Keratinocyte (primary cell): ENCODE results near the gene PAX8. TPM values are rescaled to one million over a fixed set of nuclear protein-coding genes. Genes with fewer than 3 reads are reported as not detected.

Experiments used
- DNase-seq: peaks from one replicate; pipeline ENCODE4 v3.0.0-alpha.2; 2011; ENCODE audit warnings: low read depth, missing footprints, low spot score
- FAIRE-seq: peaks from 2 replicates; lab custom pipeline; 2011; peaks lifted over from hg19 to GRCh38; lab: Jason Lieb, UNC
- H2AFZ ChIP-seq: 2 replicates; pipeline ENCODE4 v1.6.0; 2012; ENCODE audit warnings: low read length, control low read depth, inconsistent platforms; ENCODE audit not compliant: control insufficient read depth
- H3K27ac ChIP-seq: 2 replicates; pipeline ENCODE4 v1.5.1; 2011; ENCODE audit warnings: low read length; ENCODE audit not compliant: control insufficient read depth, insufficient read depth
- H3K27me3 ChIP-seq: 3 replicates; pipeline ENCODE4 v1.6.0; 2011; ENCODE audit warnings: low read length; ENCODE audit not compliant: control insufficient read depth, insufficient read depth; ENCODE audit errors: extremely low read depth
- H3K36me3 ChIP-seq, 2 experiments: 2 replicates in 1 of 2; 3 replicates in 1 of 2; pipeline ENCODE4 v1.5.1; 2011; ENCODE audit warnings: low read length in 2 of 2, mild to moderate bottlenecking in 1 of 2; ENCODE audit not compliant: control insufficient read depth in 2 of 2, insufficient read depth in 2 of 2; ENCODE audit errors: extremely low read depth in 1 of 2
- H3K4me1 ChIP-seq: 3 replicates; pipeline ENCODE4 v1.5.1; 2011; ENCODE audit warnings: low read length; ENCODE audit not compliant: control insufficient read depth, insufficient read depth; ENCODE audit errors: extremely low read depth
- H3K4me2 ChIP-seq: 3 replicates; pipeline ENCODE4 v1.6.0; 2011; ENCODE audit warnings: low read depth, low read length; ENCODE audit not compliant: control insufficient read depth, insufficient read depth; ENCODE audit errors: extremely low read depth
- H3K4me3 ChIP-seq, 3 experiments: fragments of 200-600 bp in 1 of 3; sonication (generic) in 1 of 3; 2 replicates in 2 of 3; 3 replicates in 1 of 3; pipeline ENCODE4 v1.5.1; 2011 to 2016; ENCODE audit warnings: low read length in 3 of 3, mild to moderate bottlenecking in 3 of 3, control low read depth in 2 of 3, inconsistent platforms in 1 of 3, low read depth in 1 of 3, mixed read lengths in 1 of 3, mixed run types in 1 of 3, moderate library complexity in 1 of 3; ENCODE audit not compliant: control insufficient read depth in 2 of 3, insufficient read depth in 2 of 3; ENCODE audit errors: extremely low read depth in 1 of 3
- H3K79me2 ChIP-seq: 2 replicates; pipeline ENCODE4 v1.6.0; 2012; ENCODE audit warnings: low read length; ENCODE audit not compliant: control insufficient read depth, insufficient read depth
- H3K9ac ChIP-seq: 3 replicates; pipeline ENCODE4 v1.6.0; 2011; ENCODE audit warnings: low read length; ENCODE audit not compliant: control insufficient read depth, insufficient read depth; ENCODE audit errors: extremely low read depth
- H3K9me1 ChIP-seq: 3 replicates; pipeline ENCODE4 v1.6.0; 2011; ENCODE audit warnings: low read length; ENCODE audit not compliant: control insufficient read depth, insufficient read depth; ENCODE audit errors: extremely low read depth
- H3K9me3 ChIP-seq: 2 replicates; pipeline ENCODE4 v1.5.1; 2012; ENCODE audit warnings: low read depth, low read length; ENCODE audit not compliant: control insufficient read depth
- H4K20me1 ChIP-seq: 3 replicates; pipeline ENCODE4 v1.6.0; 2011; ENCODE audit warnings: low read length; ENCODE audit not compliant: control insufficient read depth, insufficient read depth; ENCODE audit errors: extremely low read depth
- CTCF ChIP-seq, 3 experiments: IDR thresholded peaks in 1 of 3; conservative IDR thresholded peaks in 1 of 3; optimal IDR thresholded peaks in 1 of 3; 2 replicates in 2 of 3; 3 replicates in 1 of 3; pipeline versions ENCODE3 to v1.5.1; 2011; ENCODE audit warnings: low read length in 3 of 3, mild to moderate bottlenecking in 3 of 3, moderate library complexity in 2 of 3, control low read depth in 1 of 3, inconsistent platforms in 1 of 3; ENCODE audit not compliant: insufficient read depth in 2 of 3; ENCODE audit errors: extremely low read depth in 1 of 3
- EZH2 ChIP-seq: IDR thresholded peaks from one replicate; pipeline ENCODE4 v1.6.1; 2012; ENCODE audit warnings: inconsistent platforms, mild to moderate bottlenecking, low read length, moderate library complexity
- dilution Hi-C: fragments of 300-500 bp; cut with MboI; formaldehyde crosslinking; loops from one replicate; pipeline ENCODE4 v1.7.0; 2020; ENCODE audit warnings: low sequenced_read_pairs; ENCODE audit not compliant: extremely low pct_ligation_motif_present
- polyA plus RNA-seq, 5 experiments: library from polyadenylated mRNA; depleted of rRNA in 3 of 5; stranded (reverse) in 3 of 5; stranded (forward) in 1 of 5; unstranded in 1 of 5; fragments of >200 nt; gene quantifications; 1 replicate in 1 of 5; 2 replicates in 3 of 5; 3 replicates in 1 of 5; pipeline versions ENCODE4 v1.2.1 to v1.2.3, GENCODE V29; 2011 to 2012; ENCODE audit warnings: missing spikeins in 2 of 5, low read depth in 1 of 5, low replicate concordance in 1 of 5

The PAX8 gene
- polyA plus RNA-seq, 1 donor (not counting 4 experiments of a cell fraction or from before 2014, with no cell fraction given): 3.4 TPM

- H4K20me1 ChIP-seq: no peaks in the 10 kb centered on the region
- no peak overlapping the region for H3K4me2 ChIP-seq
- H3K27ac ChIP-seq: no peak overlapping the region
- no peak overlapping the region for H2AFZ ChIP-seq
- TF ChIP-seq CTCF (optimal IDR thresholded peaks at IDR 0.05 in 1 of 3, IDR thresholded peaks at IDR 0.05 in 1 of 3, conservative IDR thresholded peaks at IDR 0.05 in 1 of 3; ENCODE audit: extremely low read depth in 1 of 3, insufficient read depth in 2 of 3, low read length in 3 of 3) (no peak), EZH2 (no peak)
- no peak for FAIRE-seq
- peaks cover 7 to 19% of the 10 kb centered on the region in 2 experiments for H3K36me3 ChIP-seq
- no peaks in the 10 kb centered on the region for H3K9me1 ChIP-seq
- no peak overlapping the region for H3K4me3 ChIP-seq
- H3K9ac ChIP-seq: no peak overlapping the region
- H3K4me1 ChIP-seq: peaks cover 28% of the 10 kb centered on the region
- H3K79me2 ChIP-seq: peaks cover 2% of the 10 kb centered on the region
- DNase-seq: no peak
- dilution Hi-C loops: no loop called here
- H3K9me3 ChIP-seq: no peaks in the 10 kb centered on the region
- no peaks in the 10 kb centered on the region for H3K27me3 ChIP-seq
These were observed 82.7 kb downstream of the PAX8 start for GRCh38 chr2:113195923-113196501.

GRCh38 chr2:113192459-113193100, 86.1 kb downstream of the PAX8 start:
- H3K4me2 ChIP-seq: no peak overlapping the region
- H3K4me1 ChIP-seq: peaks cover 11% of the 10 kb centered on the region
- H3K27ac ChIP-seq: no peak overlapping the region
- no peak overlapping the region for H3K4me3 ChIP-seq
- no peaks in the 10 kb centered on the region for H3K79me2 ChIP-seq
- H3K36me3 ChIP-seq: peaks cover 9 to 13% of the 10 kb centered on the region in 2 experiments
- dilution Hi-C loops: no loop called here
- DNase-seq: no peak
- no peak overlapping the region for H3K9ac ChIP-seq
- no peak for TF ChIP-seq EZH2
- peak; percentile 8 to 62 (median 29) for TF ChIP-seq CTCF (optimal IDR thresholded peaks at IDR 0.05 in 1 of 3, IDR thresholded peaks at IDR 0.05 in 1 of 3, conservative IDR thresholded peaks at IDR 0.05 in 1 of 3; ENCODE audit: extremely low read depth in 1 of 3, insufficient read depth in 2 of 3, low read length in 3 of 3)
- no peaks in the 10 kb centered on the region for H4K20me1 ChIP-seq
- no peak for FAIRE-seq
- no peak overlapping the region for H2AFZ ChIP-seq
- H3K9me1 ChIP-seq: no peaks in the 10 kb centered on the region
- no peaks in the 10 kb centered on the region for H3K9me3 ChIP-seq
- no peaks in the 10 kb centered on the region for H3K27me3 ChIP-seq
